K562 (cell line): ENCODE measurements around the gene HLA-DOB. TPM values are rescaled to one million over a fixed set of nuclear protein-coding genes. Genes with fewer than 3 reads are reported as not detected.

ENCODE experiments used
- CREM ChIP-seq: IDR thresholded peaks from 2 replicates; pipeline ENCODE4 v1.6.1; 2014; ENCODE audit warnings: antibody characterized with exemption, low read depth
- POLR2B ChIP-seq: fragments of 450-650 bp; IDR thresholded peaks from 2 replicates; pipeline ENCODE4 v1.6.1; 2018; ENCODE audit warnings: low read depth; ENCODE audit not compliant: partially characterized antibody
- POLR2H ChIP-seq: IDR thresholded peaks from 2 replicates; pipeline ENCODE4 v1.6.1; 2016; ENCODE audit warnings: missing genetic modification characterization, low read depth, mild to moderate bottlenecking, control low read depth, missing compliant biosample characterization, moderate library complexity
- SLC30A9 ChIP-seq: fragments of 250-450 bp; sonication (Bioruptor Pico); IDR thresholded peaks from 2 replicates; pipeline ENCODE4 v1.8.0; 2022; ENCODE audit warnings: mild to moderate bottlenecking, moderate library complexity
- ZKSCAN8 ChIP-seq: fragments of 200-800 bp; sonication (Bioruptor generic); IDR thresholded peaks from 2 replicates; pipeline ENCODE4 v1.6.1; 2016; ENCODE audit warnings: missing genetic modification characterization, missing compliant biosample characterization
- ZNF79 ChIP-seq: fragments of 250-450 bp; sonication (Bioruptor Pico); IDR thresholded peaks from 2 replicates; pipeline ENCODE4 v1.4.0; 2020; ENCODE audit warnings: low read depth, mild to moderate bottlenecking, moderate library complexity
- ZSCAN29 ChIP-seq: fragments of 450-650 bp; IDR thresholded peaks from 2 replicates; pipeline ENCODE4 v1.6.1; 2017
- polyA plus RNA-seq, 8 experiments: library from polyadenylated mRNA; depleted of rRNA in 4 of 8; stranded (reverse) in 5 of 8; unstranded in 3 of 8; fragments of >200 nt; fragmentation: Nextera tagmentation in 2 of 8; fragmentation: Illumina TruSeq in 1 of 8; extraction: Ambion mirVana in 2 of 8; extraction: Trizol in 1 of 8; gene quantifications; 2 replicates each; pipeline versions ENCODE4 v1.2.1 to v1.2.3, GENCODE V29; 2011 to 2014; ENCODE audit warnings: inconsistent platforms in 1 of 8, missing spikeins in 1 of 8
- total RNA-seq, 7 experiments: library from RNA; depleted of rRNA in 6 of 7; stranded (reverse); fragments of >200 nt in 6 of 7; fragmentation: Illumina TruSeq in 2 of 7; extraction: Trizol in 2 of 7; gene quantifications; 2 replicates each; pipeline versions ENCODE4 v1.2.1 to v1.2.3, GENCODE V29; 2011 to 2021; ENCODE audit warnings: low replicate concordance in 1 of 7
- TF ChIP-seq, protein P1 (sequence below): fragments of 200-600 bp; sonication (generic); IDR thresholded peaks from one replicate; pipeline ENCODE4 v1.6.1; 2012; ENCODE audit warnings: mild to moderate bottlenecking, low read depth, low read length, inconsistent platforms
- TF ChIP-seq, protein P2 (sequence below): IDR thresholded peaks from 2 replicates; pipeline ENCODE4 v1.6.1; 2011; ENCODE audit not compliant: insufficient read length; ENCODE audit errors: extremely low read depth
- TF ChIP-seq, protein P3 (sequence below): fragments of 250-450 bp; sonication (Bioruptor Pico); IDR thresholded peaks from 2 replicates; pipeline ENCODE4 v1.8.0; 2021; ENCODE audit warnings: mild to moderate bottlenecking, moderate library complexity
- TF ChIP-seq, protein P4 (sequence below): fragments of 250-450 bp; sonication (Bioruptor Pico); IDR thresholded peaks from 2 replicates; pipeline ENCODE4 v1.4.0; 2020; ENCODE audit warnings: borderline replicate concordance

HLA-DOB gene
- total and polyA plus RNA-seq, 9 of the 15 experiments (the other 6 are each of a cell fraction or from before 2014, with no cell fraction given) = 1.2 to 4.0 (median 2.5) TPM

DNA sequence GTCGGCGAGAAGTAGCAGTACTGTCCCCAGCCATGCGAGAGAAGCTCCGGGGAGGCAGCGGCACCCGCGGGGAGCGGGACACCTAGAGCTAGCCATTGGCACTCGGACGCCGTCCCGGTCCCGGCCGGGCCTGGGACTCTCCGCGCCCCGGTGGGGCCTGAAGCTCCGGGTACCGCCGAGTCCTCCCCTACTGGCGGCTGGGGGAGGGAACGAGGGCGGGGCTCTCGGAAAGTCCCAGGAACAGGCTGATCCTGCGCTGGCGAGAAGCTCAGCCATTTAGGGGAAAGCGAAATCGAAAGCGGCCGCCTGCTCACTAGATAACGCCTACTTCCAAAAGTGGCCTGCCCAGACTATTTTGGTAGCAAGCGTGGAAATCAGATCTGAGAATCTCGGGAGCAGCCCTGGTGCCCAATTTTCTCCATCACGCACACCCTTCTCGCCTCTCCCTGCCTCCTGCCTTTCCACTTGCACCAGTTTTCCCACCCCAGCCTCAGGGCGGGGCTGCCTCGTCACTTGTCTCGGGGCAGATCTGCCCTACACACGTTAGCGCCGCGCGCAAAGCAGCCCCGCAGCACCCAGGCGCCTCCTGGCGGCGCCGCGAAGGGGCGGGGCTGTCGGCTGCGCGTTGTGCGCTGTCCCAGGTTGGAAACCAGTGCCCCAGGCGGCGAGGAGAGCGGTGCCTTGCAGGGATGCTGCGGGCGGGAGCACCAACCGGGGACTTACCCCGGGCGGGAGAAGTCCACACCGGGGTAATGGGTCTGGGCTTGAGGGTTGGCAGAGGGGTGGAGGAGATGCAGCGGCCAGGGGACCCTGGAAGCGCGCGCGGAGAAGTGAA lies 37.0 kb upstream of the HLA-DOB start, which contains the start of the genes PSMB9 and TAP1 (continued):
- TF ChIP-seq, protein P1, sequence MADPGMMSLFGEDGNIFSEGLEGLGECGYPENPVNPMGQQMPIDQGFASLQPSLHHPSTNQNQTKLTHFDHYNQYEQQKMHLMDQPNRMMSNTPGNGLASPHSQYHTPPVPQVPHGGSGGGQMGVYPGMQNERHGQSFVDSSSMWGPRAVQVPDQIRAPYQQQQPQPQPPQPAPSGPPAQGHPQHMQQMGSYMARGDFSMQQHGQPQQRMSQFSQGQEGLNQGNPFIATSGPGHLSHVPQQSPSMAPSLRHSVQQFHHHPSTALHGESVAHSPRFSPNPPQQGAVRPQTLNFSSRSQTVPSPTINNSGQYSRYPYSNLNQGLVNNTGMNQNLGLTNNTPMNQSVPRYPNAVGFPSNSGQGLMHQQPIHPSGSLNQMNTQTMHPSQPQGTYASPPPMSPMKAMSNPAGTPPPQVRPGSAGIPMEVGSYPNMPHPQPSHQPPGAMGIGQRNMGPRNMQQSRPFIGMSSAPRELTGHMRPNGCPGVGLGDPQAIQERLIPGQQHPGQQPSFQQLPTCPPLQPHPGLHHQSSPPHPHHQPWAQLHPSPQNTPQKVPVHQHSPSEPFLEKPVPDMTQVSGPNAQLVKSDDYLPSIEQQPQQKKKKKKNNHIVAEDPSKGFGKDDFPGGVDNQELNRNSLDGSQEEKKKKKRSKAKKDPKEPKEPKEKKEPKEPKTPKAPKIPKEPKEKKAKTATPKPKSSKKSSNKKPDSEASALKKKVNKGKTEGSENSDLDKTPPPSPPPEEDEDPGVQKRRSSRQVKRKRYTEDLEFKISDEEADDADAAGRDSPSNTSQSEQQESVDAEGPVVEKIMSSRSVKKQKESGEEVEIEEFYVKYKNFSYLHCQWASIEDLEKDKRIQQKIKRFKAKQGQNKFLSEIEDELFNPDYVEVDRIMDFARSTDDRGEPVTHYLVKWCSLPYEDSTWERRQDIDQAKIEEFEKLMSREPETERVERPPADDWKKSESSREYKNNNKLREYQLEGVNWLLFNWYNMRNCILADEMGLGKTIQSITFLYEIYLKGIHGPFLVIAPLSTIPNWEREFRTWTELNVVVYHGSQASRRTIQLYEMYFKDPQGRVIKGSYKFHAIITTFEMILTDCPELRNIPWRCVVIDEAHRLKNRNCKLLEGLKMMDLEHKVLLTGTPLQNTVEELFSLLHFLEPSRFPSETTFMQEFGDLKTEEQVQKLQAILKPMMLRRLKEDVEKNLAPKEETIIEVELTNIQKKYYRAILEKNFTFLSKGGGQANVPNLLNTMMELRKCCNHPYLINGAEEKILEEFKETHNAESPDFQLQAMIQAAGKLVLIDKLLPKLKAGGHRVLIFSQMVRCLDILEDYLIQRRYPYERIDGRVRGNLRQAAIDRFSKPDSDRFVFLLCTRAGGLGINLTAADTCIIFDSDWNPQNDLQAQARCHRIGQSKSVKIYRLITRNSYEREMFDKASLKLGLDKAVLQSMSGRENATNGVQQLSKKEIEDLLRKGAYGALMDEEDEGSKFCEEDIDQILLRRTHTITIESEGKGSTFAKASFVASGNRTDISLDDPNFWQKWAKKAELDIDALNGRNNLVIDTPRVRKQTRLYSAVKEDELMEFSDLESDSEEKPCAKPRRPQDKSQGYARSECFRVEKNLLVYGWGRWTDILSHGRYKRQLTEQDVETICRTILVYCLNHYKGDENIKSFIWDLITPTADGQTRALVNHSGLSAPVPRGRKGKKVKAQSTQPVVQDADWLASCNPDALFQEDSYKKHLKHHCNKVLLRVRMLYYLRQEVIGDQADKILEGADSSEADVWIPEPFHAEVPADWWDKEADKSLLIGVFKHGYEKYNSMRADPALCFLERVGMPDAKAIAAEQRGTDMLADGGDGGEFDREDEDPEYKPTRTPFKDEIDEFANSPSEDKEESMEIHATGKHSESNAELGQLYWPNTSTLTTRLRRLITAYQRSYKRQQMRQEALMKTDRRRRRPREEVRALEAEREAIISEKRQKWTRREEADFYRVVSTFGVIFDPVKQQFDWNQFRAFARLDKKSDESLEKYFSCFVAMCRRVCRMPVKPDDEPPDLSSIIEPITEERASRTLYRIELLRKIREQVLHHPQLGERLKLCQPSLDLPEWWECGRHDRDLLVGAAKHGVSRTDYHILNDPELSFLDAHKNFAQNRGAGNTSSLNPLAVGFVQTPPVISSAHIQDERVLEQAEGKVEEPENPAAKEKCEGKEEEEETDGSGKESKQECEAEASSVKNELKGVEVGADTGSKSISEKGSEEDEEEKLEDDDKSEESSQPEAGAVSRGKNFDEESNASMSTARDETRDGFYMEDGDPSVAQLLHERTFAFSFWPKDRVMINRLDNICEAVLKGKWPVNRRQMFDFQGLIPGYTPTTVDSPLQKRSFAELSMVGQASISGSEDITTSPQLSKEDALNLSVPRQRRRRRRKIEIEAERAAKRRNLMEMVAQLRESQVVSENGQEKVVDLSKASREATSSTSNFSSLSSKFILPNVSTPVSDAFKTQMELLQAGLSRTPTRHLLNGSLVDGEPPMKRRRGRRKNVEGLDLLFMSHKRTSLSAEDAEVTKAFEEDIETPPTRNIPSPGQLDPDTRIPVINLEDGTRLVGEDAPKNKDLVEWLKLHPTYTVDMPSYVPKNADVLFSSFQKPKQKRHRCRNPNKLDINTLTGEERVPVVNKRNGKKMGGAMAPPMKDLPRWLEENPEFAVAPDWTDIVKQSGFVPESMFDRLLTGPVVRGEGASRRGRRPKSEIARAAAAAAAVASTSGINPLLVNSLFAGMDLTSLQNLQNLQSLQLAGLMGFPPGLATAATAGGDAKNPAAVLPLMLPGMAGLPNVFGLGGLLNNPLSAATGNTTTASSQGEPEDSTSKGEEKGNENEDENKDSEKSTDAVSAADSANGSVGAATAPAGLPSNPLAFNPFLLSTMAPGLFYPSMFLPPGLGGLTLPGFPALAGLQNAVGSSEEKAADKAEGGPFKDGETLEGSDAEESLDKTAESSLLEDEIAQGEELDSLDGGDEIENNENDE = no peak
- TF ChIP-seq, protein P2, sequence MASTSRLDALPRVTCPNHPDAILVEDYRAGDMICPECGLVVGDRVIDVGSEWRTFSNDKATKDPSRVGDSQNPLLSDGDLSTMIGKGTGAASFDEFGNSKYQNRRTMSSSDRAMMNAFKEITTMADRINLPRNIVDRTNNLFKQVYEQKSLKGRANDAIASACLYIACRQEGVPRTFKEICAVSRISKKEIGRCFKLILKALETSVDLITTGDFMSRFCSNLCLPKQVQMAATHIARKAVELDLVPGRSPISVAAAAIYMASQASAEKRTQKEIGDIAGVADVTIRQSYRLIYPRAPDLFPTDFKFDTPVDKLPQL = no peak
- TF ChIP-seq SLC30A9 = no peak
- no peak for TF ChIP-seq ZNF79
- TF ChIP-seq POLR2H = no peak
- no peak for TF ChIP-seq ZKSCAN8 (CRISPR knock-in tag)
- TF ChIP-seq, protein P3, sequence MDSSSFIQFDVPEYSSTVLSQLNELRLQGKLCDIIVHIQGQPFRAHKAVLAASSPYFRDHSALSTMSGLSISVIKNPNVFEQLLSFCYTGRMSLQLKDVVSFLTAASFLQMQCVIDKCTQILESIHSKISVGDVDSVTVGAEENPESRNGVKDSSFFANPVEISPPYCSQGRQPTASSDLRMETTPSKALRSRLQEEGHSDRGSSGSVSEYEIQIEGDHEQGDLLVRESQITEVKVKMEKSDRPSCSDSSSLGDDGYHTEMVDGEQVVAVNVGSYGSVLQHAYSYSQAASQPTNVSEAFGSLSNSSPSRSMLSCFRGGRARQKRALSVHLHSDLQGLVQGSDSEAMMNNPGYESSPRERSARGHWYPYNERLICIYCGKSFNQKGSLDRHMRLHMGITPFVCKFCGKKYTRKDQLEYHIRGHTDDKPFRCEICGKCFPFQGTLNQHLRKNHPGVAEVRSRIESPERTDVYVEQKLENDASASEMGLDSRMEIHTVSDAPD = no peak
- TF ChIP-seq, protein P4, sequence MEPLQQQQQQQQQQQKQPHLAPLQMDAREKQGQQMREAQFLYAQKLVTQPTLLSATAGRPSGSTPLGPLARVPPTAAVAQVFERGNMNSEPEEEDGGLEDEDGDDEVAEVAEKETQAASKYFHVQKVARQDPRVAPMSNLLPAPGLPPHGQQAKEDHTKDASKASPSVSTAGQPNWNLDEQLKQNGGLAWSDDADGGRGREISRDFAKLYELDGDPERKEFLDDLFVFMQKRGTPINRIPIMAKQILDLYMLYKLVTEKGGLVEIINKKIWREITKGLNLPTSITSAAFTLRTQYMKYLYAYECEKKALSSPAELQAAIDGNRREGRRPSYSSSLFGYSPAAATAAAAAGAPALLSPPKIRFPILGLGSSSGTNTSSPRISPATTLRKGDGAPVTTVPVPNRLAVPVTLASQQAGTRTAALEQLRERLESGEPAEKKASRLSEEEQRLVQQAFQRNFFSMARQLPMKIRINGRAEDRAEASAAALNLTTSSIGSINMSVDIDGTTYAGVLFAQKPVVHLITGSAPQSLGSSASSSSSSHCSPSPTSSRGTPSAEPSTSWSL (CRISPR knock-in tag) = no peak
- peak; percentile 98 for TF ChIP-seq CREM
- no peak for TF ChIP-seq ZSCAN29
- TF ChIP-seq POLR2B = peak; percentile 35
